Stomach (tissue), 9 donors: Measurements from ENCODE around the gene HES6. TPM values are rescaled to one million over a fixed set of nuclear protein-coding genes. Genes with fewer than 3 reads are reported as not detected.

Experiments used
- DNase-seq, 2 donors: peaks; one replicate each; pipeline versions ENCODE4 v3.0.0 to v3.0.0-alpha.2; 2013 to 2019
- H3K27ac ChIP-seq, 5 donors: fragments of 200-600 bp in 4 of 5; sonication (generic) in 4 of 5; one replicate each; pipeline ENCODE4 v1.5.1; 2013 to 2019; ENCODE audit warnings: mild to moderate bottlenecking in 1 of 5, moderate library complexity in 1 of 5
- H3K27me3 ChIP-seq, 3 donors: fragments of 200-600 bp; sonication (generic); one replicate each; pipeline ENCODE4 v1.5.1; 2017 to 2019; ENCODE audit warnings: mixed run types in 1 of 3
- H3K36me3 ChIP-seq, 4 donors: fragments of 200-600 bp; sonication (generic); 1 replicate in 3 of 4; 2 replicates in 1 of 4; pipeline ENCODE4 v1.5.1; 2016 to 2019
- H3K4me1 ChIP-seq, 4 donors: fragments of 200-600 bp; sonication (generic); one replicate each; pipeline ENCODE4 v1.5.1; 2016 to 2019
- H3K4me3 ChIP-seq, 4 donors: fragments of 200-600 bp; sonication (generic) in 3 of 4; one replicate each; pipeline ENCODE4 v1.5.1; 2016 to 2019; ENCODE audit warnings: mild to moderate bottlenecking in 1 of 4
- H3K9me3 ChIP-seq, 4 donors: fragments of 200-600 bp; sonication (generic); one replicate each; pipeline ENCODE4 v1.5.1; 2016 to 2019
- EP300 ChIP-seq: sonication (generic); formaldehyde crosslinking; IDR thresholded peaks from one replicate; pipeline ENCODE4 v1.6.1; 2017; ENCODE audit warnings: antibody characterized with exemption
- POLR2A ChIP-seq, 4 donors: fragments of 450-650 bp; IDR thresholded peaks; one replicate each; pipeline ENCODE4 v1.6.1; 2016; ENCODE audit warnings: antibody characterized with exemption in 4 of 4, control low read depth in 2 of 4, mild to moderate bottlenecking in 1 of 4, moderate library complexity in 1 of 4
- POLR2AphosphoS5 ChIP-seq, 3 donors: sonication (generic); formaldehyde crosslinking; IDR thresholded peaks; one replicate each; pipeline ENCODE4 v1.6.1; 2016; ENCODE audit warnings: antibody characterized with exemption in 3 of 3
- WGBS, 5 donors: extraction: QIAGEN DNeasy Blood & Tissue Kit in 3 of 5; methylation state at CpG; one replicate each; pipeline versions ENCODE4 v1.1.5 to v1.1.7; 2013 to 2018; 5-methylcytosine and 5-hydroxymethylcytosine counted together
- intact Hi-C: fragments of 100-400 bp; cut with DNase I; formaldehyde crosslinking; loops from one replicate; pipeline ENCODE4 v1.15.1; 2023; ENCODE audit warnings: low total_unique reads
- polyA plus RNA-seq, 3 donors: library from polyadenylated mRNA; stranded (reverse); fragments of 200-250 nt; gene quantifications; one replicate each; pipeline ENCODE4 v1.2.3, GENCODE V29; 2013
- total RNA-seq, 5 donors: library from RNA; depleted of rRNA; stranded (reverse); fragments of >200 nt; gene quantifications; one replicate each; pipeline versions ENCODE4 v1.1.0 to v1.2.3, GENCODE V29; 2014 to 2016
- TF ChIP-seq, protein P1 (sequence below), 7 experiments: fragments of 450-650 bp in 4 of 7; fragments of 200-600 bp in 3 of 7; sonication (generic) in 3 of 7; IDR thresholded peaks; one replicate each; pipeline ENCODE4 v1.5.1; 2016 to 2019; ENCODE audit warnings: antibody characterized with exemption in 7 of 7, control low read depth in 2 of 7, mild to moderate bottlenecking in 1 of 7
- donor health status: healthy with polysubstance abuse.
- donor health status: Bipolar disorder and iron deficiency.
- donor health status: healthy.

Gene HES6
- total and polyA plus RNA-seq, 8 donors = 6.7 to 222 (median 17.0) TPM; not detected in 1

DNA sequence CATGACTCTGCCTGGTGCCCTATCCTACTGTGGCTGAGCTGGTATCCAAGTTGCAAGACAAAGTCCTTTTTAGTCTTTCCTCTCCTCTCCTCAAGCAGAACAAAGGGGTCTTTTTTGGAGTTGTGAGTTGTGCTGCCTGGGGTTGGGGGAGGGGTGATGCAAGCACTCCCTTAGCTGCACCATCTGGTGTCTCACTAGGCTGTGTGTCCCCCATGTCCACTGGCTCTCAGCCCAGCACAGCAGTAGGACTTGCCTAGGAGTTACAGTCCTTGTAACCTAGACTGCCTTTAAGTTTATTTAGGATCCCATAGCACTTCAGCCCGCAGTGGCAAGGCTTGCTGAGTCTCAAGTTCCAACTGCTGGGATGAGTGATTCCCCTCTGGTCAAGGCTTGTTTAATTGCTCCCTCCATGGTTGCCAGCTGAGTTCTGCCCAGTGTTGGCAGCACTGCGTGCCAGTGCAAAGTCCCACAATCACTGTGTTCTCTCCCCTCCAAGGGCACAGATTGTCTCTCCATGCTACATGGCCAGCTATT, 23.1 kb downstream of the HES6 start:
- 85 to 93% (median 89%) methylated on average over 1 to 2 of the region's 2 CpGs for WGBS, 5 donors
- H3K27ac ChIP-seq = no peak overlapping the region
- DNase-seq = peak in 1 of 2 donors; percentile 58
- intact Hi-C loops = no loop called here
- TF ChIP-seq POLR2AphosphoS5 (IDR thresholded peaks at IDR 0.05) = no peak
- TF ChIP-seq EP300 = no peak
- TF ChIP-seq POLR2A (IDR thresholded peaks at IDR 0.05) = no peak
- TF ChIP-seq, protein P1, sequence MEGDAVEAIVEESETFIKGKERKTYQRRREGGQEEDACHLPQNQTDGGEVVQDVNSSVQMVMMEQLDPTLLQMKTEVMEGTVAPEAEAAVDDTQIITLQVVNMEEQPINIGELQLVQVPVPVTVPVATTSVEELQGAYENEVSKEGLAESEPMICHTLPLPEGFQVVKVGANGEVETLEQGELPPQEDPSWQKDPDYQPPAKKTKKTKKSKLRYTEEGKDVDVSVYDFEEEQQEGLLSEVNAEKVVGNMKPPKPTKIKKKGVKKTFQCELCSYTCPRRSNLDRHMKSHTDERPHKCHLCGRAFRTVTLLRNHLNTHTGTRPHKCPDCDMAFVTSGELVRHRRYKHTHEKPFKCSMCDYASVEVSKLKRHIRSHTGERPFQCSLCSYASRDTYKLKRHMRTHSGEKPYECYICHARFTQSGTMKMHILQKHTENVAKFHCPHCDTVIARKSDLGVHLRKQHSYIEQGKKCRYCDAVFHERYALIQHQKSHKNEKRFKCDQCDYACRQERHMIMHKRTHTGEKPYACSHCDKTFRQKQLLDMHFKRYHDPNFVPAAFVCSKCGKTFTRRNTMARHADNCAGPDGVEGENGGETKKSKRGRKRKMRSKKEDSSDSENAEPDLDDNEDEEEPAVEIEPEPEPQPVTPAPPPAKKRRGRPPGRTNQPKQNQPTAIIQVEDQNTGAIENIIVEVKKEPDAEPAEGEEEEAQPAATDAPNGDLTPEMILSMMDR (IDR thresholded peaks at IDR 0.05) = no peak
- H3K4me3 ChIP-seq = no peak overlapping the region
- H3K9me3 ChIP-seq = no peaks in the 10 kb centered on the region
- peaks cover 0 to 14% (median 0%) of the 10 kb centered on the region in 3 donors for H3K27me3 ChIP-seq
- H3K36me3 ChIP-seq = no peaks in the 10 kb centered on the region
- H3K4me1 ChIP-seq = no peaks in the 10 kb centered on the region

DNA sequence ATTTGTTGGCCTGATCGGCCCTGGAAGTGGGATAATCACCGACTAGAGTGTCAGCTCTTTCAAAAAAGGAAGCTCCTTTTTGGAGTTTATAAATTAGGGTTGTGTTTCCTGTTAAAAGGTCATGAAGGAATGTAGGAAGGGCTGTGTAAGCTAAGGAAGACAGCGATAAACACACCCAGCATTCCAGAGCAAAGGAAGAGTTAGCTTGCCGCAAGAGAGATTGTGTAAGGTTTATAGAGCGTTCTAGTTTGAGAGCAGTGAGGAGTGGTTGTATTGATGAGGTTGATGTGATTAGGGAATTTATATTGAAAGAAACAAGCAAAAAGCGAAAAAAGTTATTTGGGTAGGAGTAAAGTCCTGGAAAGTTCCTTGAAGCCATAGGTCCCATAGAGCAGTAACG, 32.8 kb downstream of the HES6 start:
- intact Hi-C loops = no loop called here
- H3K9me3 ChIP-seq = no peaks in the 10 kb centered on the region
- H3K27me3 ChIP-seq = no peaks in the 10 kb centered on the region
- no peak overlapping the region for H3K27ac ChIP-seq
- TF ChIP-seq POLR2AphosphoS5 (IDR thresholded peaks at IDR 0.05) (no peak), POLR2A (IDR thresholded peaks at IDR 0.05) (no peak), EP300 (no peak)
- TF ChIP-seq, protein P1 (IDR thresholded peaks at IDR 0.05) = no peak
- no peak for DNase-seq
- H3K4me1 ChIP-seq = peaks cover 9 to 12% (median 10%) of the 10 kb centered on the region in 4 donors
- H3K36me3 ChIP-seq = no peaks in the 10 kb centered on the region
- WGBS, 5 donors = 69 to 86% (median 79%) methylated on average over 7 of the region's 7 CpGs
- no peak overlapping the region for H3K4me3 ChIP-seq

DNA sequence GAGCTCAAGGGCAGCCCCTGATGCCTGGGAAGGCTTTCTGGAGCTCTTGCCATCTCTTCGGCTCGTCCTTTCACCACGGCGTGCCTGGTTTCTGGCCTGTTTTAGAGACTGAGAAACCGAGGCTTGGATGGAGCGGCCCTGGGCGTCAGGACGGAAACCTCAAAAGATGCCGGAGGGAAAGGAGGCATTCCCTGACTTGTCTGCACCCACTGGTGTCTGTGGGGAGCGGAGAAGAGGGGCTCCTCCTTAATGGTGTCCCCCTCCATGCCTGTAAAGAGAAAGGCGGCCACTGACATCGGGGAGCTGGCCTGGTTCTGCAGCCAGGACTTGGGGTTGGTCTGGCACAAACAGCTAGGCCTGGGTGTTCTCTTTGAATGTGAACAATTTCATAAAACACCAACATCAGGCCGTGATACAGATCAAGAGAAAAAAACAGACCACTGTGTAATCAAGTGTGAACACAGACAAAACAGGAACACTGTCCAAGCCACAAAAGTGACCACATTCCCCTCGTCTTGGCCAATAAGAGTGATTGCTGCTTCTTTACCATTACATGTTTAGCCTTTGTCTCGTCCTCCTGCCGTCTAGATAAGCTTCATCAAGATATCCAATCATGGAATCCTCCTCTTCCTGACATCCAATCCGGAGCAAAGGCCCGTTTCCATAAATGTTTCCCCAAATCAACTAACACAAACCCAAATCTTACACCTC, 35.7 kb downstream of the HES6 start:
- intact Hi-C loops = no loop called here
- peak overlapping the region; percentile 65 to 98 (median 88) for H3K27ac ChIP-seq

More for the DNA sequence above, 35.7 kb downstream of the HES6 start:
- H3K36me3 ChIP-seq = no peaks in the 10 kb centered on the region
- 48 to 60% (median 58%) methylated on average over 18 of the region's 18 CpGs for WGBS, 5 donors
- peaks cover 19 to 41% (median 33%) of the 10 kb centered on the region in 4 donors for H3K4me1 ChIP-seq
- TF ChIP-seq EP300 = no peak
- TF ChIP-seq, protein P1 (IDR thresholded peaks at IDR 0.05) = no peak
- TF ChIP-seq POLR2AphosphoS5 (IDR thresholded peaks at IDR 0.05) = no peak
- no peak for TF ChIP-seq POLR2A (IDR thresholded peaks at IDR 0.05)
- no peaks in the 10 kb centered on the region for H3K9me3 ChIP-seq
- peak overlapping the region; percentile 62 to 89 (median 76) for H3K4me3 ChIP-seq
- no peaks in the 10 kb centered on the region for H3K27me3 ChIP-seq
- no peak for DNase-seq
